Hepatocyte (in vitro differentiated cells): ENCODE data around the gene SDHB.

Source experiments
- CTCF ChIP-seq: fragments of 200-600 bp; sonication (generic); IDR thresholded peaks from 2 replicates; pipeline ENCODE4 v1.5.1; 2016; ENCODE audit warnings: antibody characterized with exemption, mild to moderate bottlenecking; ENCODE audit not compliant: poor library complexity
- EZH2 ChIP-seq: fragments of 200-600 bp; sonication (generic); IDR thresholded peaks from 2 replicates; pipeline ENCODE4 v1.6.1; 2016; ENCODE audit warnings: antibody characterized with exemption, mild to moderate bottlenecking, borderline replicate concordance

GRCh38 chr1:17014671-17015567, 38.9 kb downstream of the SDHB start:
- TF ChIP-seq CTCF, result no peak
- no peak for TF ChIP-seq EZH2
